GM12878 (cell line): ENCODE results near the gene OSBPL2.

ENCODE experiments used
- CBFB ChIP-seq: IDR thresholded peaks from 2 replicates; pipeline ENCODE4 v1.6.1; 2016; ENCODE audit warnings: antibody characterized with exemption, low read depth
- KDM1A ChIP-seq: fragments of 200-600 bp; sonication (generic); IDR thresholded peaks from 2 replicates; pipeline ENCODE4 v1.6.1; 2016; ENCODE audit warnings: borderline replicate concordance
- POLR2AphosphoS5 ChIP-seq: IDR thresholded peaks from 2 replicates; pipeline ENCODE4 v1.6.1; 2011; ENCODE audit warnings: mild to moderate bottlenecking, low read length, inconsistent platforms
- RELA ChIP-seq: fragments of 450-650 bp; IDR thresholded peaks from 2 replicates; pipeline ENCODE4 v1.8.0; 2014; ENCODE audit warnings: borderline replicate concordance; ENCODE audit not compliant: partially characterized antibody
- RFX5 ChIP-seq: IDR thresholded peaks from 2 replicates; pipeline ENCODE4 v1.6.1; 2011; ENCODE audit warnings: low read depth, low read length, improper control_type of control experiment
- SIX5 ChIP-seq: IDR thresholded peaks from 2 replicates; pipeline ENCODE4 v1.6.1; 2011; ENCODE audit warnings: mild to moderate bottlenecking, low read depth, low read length, moderate library complexity; ENCODE audit not compliant: severe bottlenecking
- ZBED1 ChIP-seq: IDR thresholded peaks from 2 replicates; pipeline ENCODE4 v1.6.1; 2016; ENCODE audit warnings: borderline replicate concordance
- TF ChIP-seq, protein P1 (sequence below), 3 experiments: IDR thresholded peaks in 2 of 3; conservative IDR thresholded peaks in 1 of 3; 2 replicates each; pipeline ENCODE4 v1.5.1; 2011; ENCODE audit warnings: low read depth in 3 of 3, low read length in 3 of 3, mild to moderate bottlenecking in 3 of 3, control low read depth in 2 of 3, moderate library complexity in 2 of 3, inconsistent platforms in 1 of 3, mixed read lengths in 1 of 3; ENCODE audit not compliant: control insufficient read depth in 2 of 3, insufficient read depth in 1 of 3; ENCODE audit errors: extremely low read depth in 1 of 3

DNA sequence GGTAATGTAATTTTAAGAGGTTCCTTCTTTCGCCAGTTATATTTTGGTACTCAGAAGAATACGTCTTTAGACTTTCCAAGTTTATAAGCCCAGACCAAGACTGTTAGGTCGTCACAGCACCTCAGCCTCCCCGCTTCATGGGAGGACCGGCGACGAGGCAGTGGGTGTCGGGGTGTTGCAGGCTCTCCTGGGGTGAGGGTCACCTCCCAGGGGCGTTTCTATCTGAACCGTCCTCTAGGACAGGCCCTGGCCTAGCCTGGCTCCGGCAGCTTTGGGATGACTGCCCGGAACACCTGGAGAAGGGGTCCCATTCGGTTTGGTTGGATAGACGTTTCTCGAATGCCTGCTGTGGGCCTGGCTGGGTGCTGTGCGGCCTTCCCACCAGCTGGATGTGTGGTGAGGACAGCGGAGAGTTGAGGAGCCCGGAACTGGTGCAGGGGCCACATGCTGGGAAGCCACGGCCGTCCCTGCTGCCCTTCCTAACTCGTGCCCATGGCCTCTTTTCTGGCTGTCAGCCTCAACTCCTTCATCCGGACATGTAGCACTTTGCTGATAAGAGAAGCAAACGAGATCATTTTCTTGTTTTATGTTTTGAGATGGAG, 1.1 kb downstream of the OSBPL2 start:
- TF ChIP-seq, protein P1, sequence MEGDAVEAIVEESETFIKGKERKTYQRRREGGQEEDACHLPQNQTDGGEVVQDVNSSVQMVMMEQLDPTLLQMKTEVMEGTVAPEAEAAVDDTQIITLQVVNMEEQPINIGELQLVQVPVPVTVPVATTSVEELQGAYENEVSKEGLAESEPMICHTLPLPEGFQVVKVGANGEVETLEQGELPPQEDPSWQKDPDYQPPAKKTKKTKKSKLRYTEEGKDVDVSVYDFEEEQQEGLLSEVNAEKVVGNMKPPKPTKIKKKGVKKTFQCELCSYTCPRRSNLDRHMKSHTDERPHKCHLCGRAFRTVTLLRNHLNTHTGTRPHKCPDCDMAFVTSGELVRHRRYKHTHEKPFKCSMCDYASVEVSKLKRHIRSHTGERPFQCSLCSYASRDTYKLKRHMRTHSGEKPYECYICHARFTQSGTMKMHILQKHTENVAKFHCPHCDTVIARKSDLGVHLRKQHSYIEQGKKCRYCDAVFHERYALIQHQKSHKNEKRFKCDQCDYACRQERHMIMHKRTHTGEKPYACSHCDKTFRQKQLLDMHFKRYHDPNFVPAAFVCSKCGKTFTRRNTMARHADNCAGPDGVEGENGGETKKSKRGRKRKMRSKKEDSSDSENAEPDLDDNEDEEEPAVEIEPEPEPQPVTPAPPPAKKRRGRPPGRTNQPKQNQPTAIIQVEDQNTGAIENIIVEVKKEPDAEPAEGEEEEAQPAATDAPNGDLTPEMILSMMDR (IDR thresholded peaks at IDR 0.05 in 2 of 3, conservative IDR thresholded peaks at IDR 0.05 in 1 of 3; ENCODE audit: control insufficient read depth in 2 of 3, extremely low read depth in 1 of 3, insufficient read depth in 1 of 3, low read depth in 3 of 3, low read length in 3 of 3): no peak
- TF ChIP-seq KDM1A: no peak
- TF ChIP-seq CBFB: no peak
- TF ChIP-seq RELA: no peak
- no peak for TF ChIP-seq RFX5
- TF ChIP-seq POLR2AphosphoS5: no peak
- TF ChIP-seq SIX5: no peak
- TF ChIP-seq ZBED1: no peak
